Endothelial cell of umbilical vein (primary cell): ENCODE measurements around the gene TTC39A. TPM values are rescaled to one million over a fixed set of nuclear protein-coding genes. Genes with fewer than 3 reads are reported as not detected.

ENCODE experiments used
- BruUV-seq: library from RNA; stranded (reverse); fragments of 400-500 nt; replicated peaks from 2 replicates; lab custom pipeline; 2021; lab: Mats Ljungman, UMichigan
- CTCF ChIA-PET: fragments of 300-600, 350-600 bp; sonication (Branson Sonifier 250); formaldehyde crosslinking; loops from one replicate; lab custom pipeline; 2021; ENCODE audit warnings: antibody characterized with exemption, inconsistent platforms; lab: Charles Lee
- POLR2A ChIA-PET: fragments of 300-600, 350-600 bp; sonication (Branson Sonifier 250); formaldehyde crosslinking; loops from one replicate; lab custom pipeline; 2021; ENCODE audit warnings: antibody characterized with exemption, inconsistent platforms; lab: Charles Lee
- DNase-seq: peaks from one replicate; pipeline ENCODE4 v3.0.0-alpha.2; 2011; ENCODE audit warnings: low read depth, low spot score
- FAIRE-seq: peaks from 2 replicates; lab custom pipeline; 2011; peaks lifted over from hg19 to GRCh38; lab: Jason Lieb, UNC
- H2AFZ ChIP-seq: 2 replicates; pipeline ENCODE4 v1.6.0; 2012; ENCODE audit warnings: low read depth, low read length, control low read depth, inconsistent platforms
- H3K27ac ChIP-seq: 2 replicates; pipeline ENCODE4 v1.5.1; 2011; ENCODE audit warnings: low read depth, mild to moderate bottlenecking, control low read depth, low read length, moderate library complexity; ENCODE audit not compliant: insufficient read depth
- H3K27me3 ChIP-seq, 2 experiments: 2 replicates each; pipeline versions ENCODE4 v1.6.0 to v1.6.1; 2011; ENCODE audit warnings: low read length in 2 of 2, mixed read lengths in 1 of 2; ENCODE audit not compliant: control insufficient read depth in 2 of 2, insufficient read depth in 2 of 2
- H3K36me3 ChIP-seq, 2 experiments: 2 replicates in 1 of 2; 3 replicates in 1 of 2; pipeline ENCODE4 v1.5.1; 2011; ENCODE audit warnings: low read length in 2 of 2, mild to moderate bottlenecking in 1 of 2, moderate library complexity in 1 of 2; ENCODE audit not compliant: control insufficient read depth in 2 of 2, insufficient read depth in 2 of 2; ENCODE audit errors: extremely low read depth in 1 of 2
- H3K4me1 ChIP-seq: 3 replicates; pipeline ENCODE4 v1.5.1; 2011; ENCODE audit warnings: mild to moderate bottlenecking, low read length; ENCODE audit not compliant: control insufficient read depth, insufficient read depth; ENCODE audit errors: extremely low read depth
- H3K4me2 ChIP-seq: 2 replicates; pipeline ENCODE4 v1.6.1; 2011; ENCODE audit warnings: low read length, control low read depth, mixed read lengths; ENCODE audit not compliant: insufficient read depth
- H3K4me3 ChIP-seq, 3 experiments: fragments of 200-600 bp in 1 of 3; sonication (generic), shearing (Covaris generic) in 1 of 3; replicated peaks in 1 of 3; 2 replicates each; pipeline ENCODE4 v1.5.1; 2011 to 2016; ENCODE audit warnings: control low read depth in 3 of 3, low read length in 3 of 3, mild to moderate bottlenecking in 2 of 3, inconsistent platforms in 1 of 3, low read depth in 1 of 3, moderate library complexity in 1 of 3; ENCODE audit not compliant: insufficient read depth in 1 of 3
- H3K79me2 ChIP-seq: 2 replicates; pipeline ENCODE4 v1.6.0; 2012; ENCODE audit warnings: low read length, inconsistent platforms; ENCODE audit not compliant: control insufficient read depth, insufficient read depth
- H3K9ac ChIP-seq: replicated peaks from 2 replicates; pipeline ENCODE3; 2011; ENCODE audit warnings: low read length, control low read depth; ENCODE audit not compliant: insufficient read depth; ENCODE audit errors: extremely low read depth
- H3K9me1 ChIP-seq: replicated peaks from 3 replicates; pipeline ENCODE4 v1.6.0; 2011; ENCODE audit warnings: mild to moderate bottlenecking, low read length; ENCODE audit not compliant: control insufficient read depth, insufficient read depth; ENCODE audit errors: extremely low read depth
- H3K9me3 ChIP-seq: replicated peaks from 2 replicates; pipeline ENCODE4 v1.5.1; 2012; ENCODE audit warnings: low read length, inconsistent platforms; ENCODE audit not compliant: control insufficient read depth, insufficient read depth
- H4K20me1 ChIP-seq: replicated peaks from 2 replicates; pipeline ENCODE3; 2011; ENCODE audit warnings: mild to moderate bottlenecking, low read length; ENCODE audit not compliant: control insufficient read depth, insufficient read depth; ENCODE audit errors: extremely low read depth
- CTCF ChIP-seq, 2 donors: IDR thresholded peaks; 1 replicate in 1 of 2; 2 replicates in 1 of 2; pipeline ENCODE4 v1.5.1; 2011; ENCODE audit warnings: low read length in 2 of 2, mild to moderate bottlenecking in 2 of 2, moderate library complexity in 2 of 2, control low read depth in 1 of 2, inconsistent platforms in 1 of 2, low read depth in 1 of 2; ENCODE audit not compliant: insufficient read depth in 1 of 2; ENCODE audit errors: extremely low read depth in 1 of 2
- EZH2 ChIP-seq: IDR thresholded peaks from 2 replicates; pipeline ENCODE4 v1.6.1; 2012; ENCODE audit warnings: borderline replicate concordance, low read depth, mild to moderate bottlenecking, moderate library complexity, low read length, inconsistent platforms; ENCODE audit not compliant: severe bottlenecking
- FOS ChIP-seq: IDR thresholded peaks from 2 replicates; pipeline ENCODE4 v1.6.1; 2011; ENCODE audit warnings: mild to moderate bottlenecking, low read length, moderate library complexity, borderline replicate concordance; ENCODE audit not compliant: insufficient read depth
- GATA2 ChIP-seq: IDR thresholded peaks from 2 replicates; pipeline ENCODE4 v1.7.0; 2011; ENCODE audit warnings: low read depth, mild to moderate bottlenecking, moderate library complexity, mixed read lengths, low read length; ENCODE audit not compliant: insufficient read length, insufficient read depth
- JUN ChIP-seq: IDR thresholded peaks from 2 replicates; pipeline ENCODE4 v1.6.1; 2011; ENCODE audit warnings: borderline replicate concordance, low read depth; ENCODE audit not compliant: insufficient read length, insufficient read depth
- MAX ChIP-seq: IDR thresholded peaks from 2 replicates; pipeline ENCODE4 v1.6.1; 2011; ENCODE audit not compliant: insufficient read depth, insufficient read length
- MYC ChIP-seq: IDR thresholded peaks from one replicate; pipeline ENCODE4 v1.6.1; 2011; ENCODE audit warnings: mild to moderate bottlenecking, low read depth, low read length
- POLR2A ChIP-seq: IDR thresholded peaks from 2 replicates; pipeline ENCODE4 v1.6.1; 2012; ENCODE audit warnings: low read depth, mild to moderate bottlenecking, control low read depth, low read length
- POLR2AphosphoS5 ChIP-seq: IDR thresholded peaks from 2 replicates; pipeline ENCODE4 v1.6.1; 2012; ENCODE audit warnings: low read depth, mild to moderate bottlenecking, control low read depth, low read length, moderate library complexity; ENCODE audit not compliant: insufficient read depth
- dilution Hi-C: fragments of 300-500 bp; cut with MboI; formaldehyde crosslinking; loops from one replicate; pipeline ENCODE4 v1.15.0; 2019; ENCODE audit warnings: low sequenced_read_pairs; ENCODE audit not compliant: extremely low pct_ligation_motif_present
- intact Hi-C: fragments of 100-400 bp; cut with micrococcal nuclease; formaldehyde crosslinking; loops from one replicate; pipeline ENCODE4 v1.10.0; 2022
- polyA plus RNA-seq, 4 experiments: library from polyadenylated mRNA; depleted of rRNA in 3 of 4; stranded (reverse) in 3 of 4; unstranded in 1 of 4; fragments of >200 nt; gene quantifications; 2 replicates each; pipeline versions ENCODE4 v1.2.1 to v1.2.3, GENCODE V29; 2011 to 2012; ENCODE audit warnings: missing spikeins in 1 of 4
- total RNA-seq: library from RNA; stranded (reverse); gene quantifications from 2 replicates; pipeline ENCODE4 v1.2.3, GENCODE V29; 2021

Gene TTC39A
- total and polyA plus RNA-seq, 2 donors (not counting 3 experiments of a cell fraction or from before 2014, with no cell fraction given): 1.1 to 1.7 TPM

- no peaks in the 10 kb centered on the region for H4K20me1 ChIP-seq
- H3K79me2 ChIP-seq: no peaks in the 10 kb centered on the region
- H3K27ac ChIP-seq: no peak overlapping the region
- ChIA-PET CTCF (interaction anchor here (1.9 kb wide), 1 partner anchor 10 kb away, joined by 4 read pairs; no protein-coding TSS in a partner anchor), POLR2A (no interaction called here)
- H3K9ac ChIP-seq: no peak overlapping the region
- FAIRE-seq (no peak), DNase-seq (no peak)
- H3K27me3 ChIP-seq: no peaks in the 10 kb centered on the region
- intact Hi-C loops: no loop called here
- H3K4me1 ChIP-seq: peaks cover 8% of the 10 kb centered on the region
- no peaks in the 10 kb centered on the region for H3K9me1 ChIP-seq
- no peak overlapping the region for H3K4me2 ChIP-seq
- no TSS peak for BruUV-seq
- no peak overlapping the region for H2AFZ ChIP-seq
- dilution Hi-C loops: no loop called here
- no peaks in the 10 kb centered on the region for H3K36me3 ChIP-seq
- no peaks in the 10 kb centered on the region for H3K9me3 ChIP-seq
- TF ChIP-seq GATA2: no peak
- TF ChIP-seq MYC: no peak
- H3K4me3 ChIP-seq: no peak overlapping the region
Observed at GRCh38 chr1:51321924-51322280, 8.5 kb downstream of the TTC39A start.

GRCh38 chr1:51320967-51321923 is 9.1 kb downstream of the TTC39A start:
- Histone ChIP-seq H3K4me2 (no peak overlapping the region), H3K4me3 (no peak overlapping the region), H3K27me3 (no peaks in the 10 kb centered on the region), H3K36me3 (no peaks in the 10 kb centered on the region), H3K79me2 (no peaks in the 10 kb centered on the region), H3K27ac (no peak overlapping the region), H3K4me1 (peaks cover 8% of the 10 kb centered on the region), H3K9me3 (no peaks in the 10 kb centered on the region), H3K9ac (no peak overlapping the region), H4K20me1 (no peaks in the 10 kb centered on the region), H2AFZ (no peak overlapping the region), H3K9me1 (no peaks in the 10 kb centered on the region)
- no TSS peak for BruUV-seq
- dilution Hi-C loops: no loop called here
- FAIRE-seq (no peak), DNase-seq (no peak)
- ChIA-PET POLR2A (no interaction called here), CTCF (interaction anchor here (0.7 to 1.9 kb wide), 3 partner anchors 10 to 167 kb away, joined by 3 to 4 read pairs (median 3); no protein-coding TSS in a partner anchor)
- intact Hi-C loops: no loop called here
- no peak for TF ChIP-seq EZH2
- TF ChIP-seq MAX: no peak
- no peak for TF ChIP-seq JUN
- TF ChIP-seq POLR2AphosphoS5: no peak
- TF ChIP-seq POLR2A: no peak
- TF ChIP-seq GATA2: no peak
- TF ChIP-seq FOS: no peak
- TF ChIP-seq CTCF (IDR thresholded peaks at IDR 0.05; ENCODE audit: extremely low read depth in 1 of 2, insufficient read depth in 1 of 2, low read depth in 1 of 2, low read length in 2 of 2): no peak
